Measurements from ENCODE around the gene ERV3-1.

DNA sequence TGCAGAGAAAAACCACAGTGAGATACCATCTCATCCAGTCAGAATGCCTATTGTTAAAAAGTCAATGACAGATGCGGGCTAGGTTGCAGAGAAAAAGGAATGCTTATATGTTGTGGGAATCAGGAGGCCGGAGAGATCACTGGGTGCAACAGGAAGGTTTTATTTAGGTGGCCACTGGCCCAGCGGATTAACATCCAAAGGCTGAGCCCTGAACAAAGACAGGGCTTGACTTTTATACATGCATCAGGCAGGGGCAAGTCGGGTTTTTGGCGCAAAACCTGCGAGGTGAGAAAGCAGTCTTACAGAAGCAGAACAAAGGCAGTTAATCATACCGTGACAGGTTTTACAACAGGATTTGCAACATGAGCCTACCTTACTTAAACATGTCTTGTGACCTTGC, 16.3 kb downstream of the ERV3-1 start:
- TF ChIP-seq CTCF (IDR thresholded peaks at IDR 0.05; ENCODE audit: low read depth, low read length, poor library complexity, severe bottlenecking) (no peak), EZH2phosphoT487 (IDR thresholded peaks at IDR 0.05; ENCODE audit: borderline replicate concordance, low read length) (no peak)
